ENCODE measurements around the gene DNAL1.

DNAL1 gene

GRCh38 chr14:73612339-73613045, 32.3 kb upstream of the DNAL1 start, which contains the start of gene ACOT6:
TSS of gene ACOT6 (plus strand) at chr14:73612517. CDS start at chr14:73612572, 55 bp downstream.
- H3K27ac ChIP-seq: peak within 1 kb of the TSS; percentile 78
- DNase-seq (ENCODE audit: low spot score): peak; percentile 66
- POLR2A ChIA-PET (ENCODE audit: low non-redundant PET): interaction anchor here (1.1 kb wide), 1 partner anchor 43 kb away, joined by 3 read pairs; the partner anchor contains the start of gene ACOT2
- no peak for TF ChIP-seq CTCF (conservative IDR thresholded peaks at IDR 0.05; ENCODE audit: low read depth)
- CTCF ChIA-PET: interaction anchor here (0.6 kb wide), 1 partner anchor 674 kb away, joined by 3 read pairs; no protein-coding TSS in a partner anchor

GRCh38 chr14:73613046-73613383, 31.8 kb upstream of the DNAL1 start:
- DNase-seq (ENCODE audit: low spot score): no peak
- ChIA-PET CTCF (no interaction called here), POLR2A (ENCODE audit: low non-redundant PET) (interaction anchor here (1.1 kb wide), 1 partner anchor 44 kb away, joined by 3 read pairs; the partner anchor contains the start of gene ACOT2)
- H3K27ac ChIP-seq: peak overlapping the region; percentile 78
- TF ChIP-seq CTCF (conservative IDR thresholded peaks at IDR 0.05; ENCODE audit: low read depth): no peak

GRCh38 chr14:73613419-73613963, 31.3 kb upstream of the DNAL1 start:
- no peak overlapping the region for H3K27ac ChIP-seq
- TF ChIP-seq CTCF (conservative IDR thresholded peaks at IDR 0.05; ENCODE audit: low read depth): no peak
- POLR2A ChIA-PET (ENCODE audit: low non-redundant PET): interaction anchor here (1.1 kb wide), 1 partner anchor 44 kb away, joined by 3 read pairs; the partner anchor contains the start of gene ACOT2
- no peak for DNase-seq (ENCODE audit: low spot score)
- CTCF ChIA-PET: no interaction called here

DNA sequence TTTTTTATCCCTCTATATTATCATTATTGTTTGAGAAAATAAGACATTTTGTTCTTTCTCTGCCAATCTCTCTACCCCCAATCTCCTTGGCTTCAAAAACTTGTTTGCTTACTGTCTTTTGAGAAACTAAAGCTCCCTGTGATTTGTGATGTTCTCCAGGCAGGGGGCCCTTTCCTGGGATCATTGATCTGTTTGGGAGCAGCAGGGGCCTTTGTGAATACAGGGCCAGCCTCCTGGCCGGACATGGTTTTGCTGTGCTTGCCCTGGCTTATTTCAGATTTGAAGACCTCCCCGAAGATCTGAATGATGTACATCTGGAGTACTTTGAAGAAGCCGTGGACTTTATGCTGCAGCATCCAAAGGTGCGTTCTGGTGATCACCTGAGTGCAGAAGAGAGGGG, 28.0 kb upstream of the DNAL1 start:
- ChIA-PET POLR2A (ENCODE audit: low non-redundant PET) (no interaction called here), CTCF (no interaction called here)
- H3K27ac ChIP-seq: no peak overlapping the region
- no peak for TF ChIP-seq CTCF (conservative IDR thresholded peaks at IDR 0.05; ENCODE audit: low read depth)
- DNase-seq (ENCODE audit: low spot score): no peak

- no peak for TF ChIP-seq CTCF (conservative IDR thresholded peaks at IDR 0.05; ENCODE audit: low read depth)
- CTCF ChIA-PET: interaction anchor here (2.1 kb wide), 1 partner anchor 14 kb away, joined by 4 read pairs; no protein-coding TSS in a partner anchor
These were observed 25.3 kb upstream of the DNAL1 start for GRCh38 chr14:73619524-73619923.

DNA sequence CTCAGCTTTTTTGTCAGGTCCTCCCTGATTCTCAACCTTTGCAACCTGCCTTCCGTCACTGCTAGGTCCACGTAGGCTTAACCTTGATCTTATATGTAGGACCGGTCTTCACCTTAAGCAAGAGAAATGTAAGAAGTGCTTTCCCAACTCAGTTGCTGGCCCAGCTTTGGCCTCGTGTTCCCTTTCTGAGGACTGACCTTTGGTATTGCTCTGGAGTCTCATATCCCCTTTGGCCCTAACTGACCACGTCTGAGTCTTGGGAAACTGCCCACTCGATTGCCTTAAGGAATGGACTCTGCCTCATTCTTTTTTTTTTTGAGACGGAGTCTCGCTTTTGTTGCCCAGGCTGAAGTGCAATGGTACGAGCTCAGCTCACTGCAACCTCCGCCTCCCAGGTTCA, 24.5 kb upstream of the DNAL1 start:
- ChIA-PET POLR2A (ENCODE audit: low non-redundant PET) (no interaction called here), CTCF (interaction anchor here (2.1 kb wide), 1 partner anchor 13 kb away, joined by 4 read pairs; no protein-coding TSS in a partner anchor)
- TF ChIP-seq CTCF (conservative IDR thresholded peaks at IDR 0.05; ENCODE audit: low read depth): no peak
- no peak for DNase-seq (ENCODE audit: low spot score)
- no peak overlapping the region for H3K27ac ChIP-seq

More at GRCh38 chr14:73619524-73619923, 25.3 kb upstream of the DNAL1 start:
- no peak overlapping the region for H3K27ac ChIP-seq
- POLR2A ChIA-PET (ENCODE audit: low non-redundant PET): no interaction called here
- DNase-seq (ENCODE audit: low spot score): no peak

All from RWPE1 (cell line).